Measurements from ENCODE around the gene ZDHHC7.

GRCh38 chr16:85051683-85052082 lies 40.3 kb upstream of the ZDHHC7 start:
- TF ChIP-seq CTCF (IDR thresholded peaks at IDR 0.05) (no peak), POLR2AphosphoS5 (IDR thresholded peaks at IDR 0.05) (no peak), POLR2A (IDR thresholded peaks at IDR 0.05) (no peak), EP300 (IDR thresholded peaks at IDR 0.05) (no peak)

Measured in suprapubic skin (tissue), 4 donors.